ENCODE measurements around the gene MPPED1. TPM values are rescaled to one million over a fixed set of nuclear protein-coding genes. Genes with fewer than 3 reads are reported as not detected.

The MPPED1 gene
- total RNA-seq, 2 experiments from 2014 or later = not detected

GRCh38 chr22:43507235-43507634 is 95.4 kb downstream of the MPPED1 start:
- Mint-ChIP-seq H3K27ac (no peak overlapping the region), H3K36me3 (ENCODE audit: low read depth) (no peaks in the 10 kb centered on the region), H3K9me3 (ENCODE audit: insufficient read depth) (no peaks in the 10 kb centered on the region), H3K27me3 (ENCODE audit: low read depth) (no peaks in the 10 kb centered on the region), H3K4me1 (ENCODE audit: low read depth) (no peaks in the 10 kb centered on the region), H3K4me3 (no peak overlapping the region)
- CTCF ChIA-PET = no interaction called here
- DNase-seq (no peak), ATAC-seq (no peak)
- POLR2A ChIA-PET = interaction anchor here (0.7 kb wide), 1 partner anchor 24 kb away, joined by 3 read pairs; no protein-coding TSS in a partner anchor

GRCh38 chr22:43508489-43508888 is 96.7 kb downstream of the MPPED1 start:
- Mint-ChIP-seq H3K4me1 (ENCODE audit: low read depth) (no peaks in the 10 kb centered on the region), H3K27ac (no peak overlapping the region), H3K27me3 (ENCODE audit: low read depth) (no peaks in the 10 kb centered on the region), H3K9me3 (ENCODE audit: insufficient read depth) (no peaks in the 10 kb centered on the region), H3K4me3 (no peak overlapping the region), H3K36me3 (ENCODE audit: low read depth) (no peaks in the 10 kb centered on the region)
- no peak for ATAC-seq
- CTCF ChIA-PET = no interaction called here
- POLR2A ChIA-PET = no interaction called here
- DNase-seq = no peak

- CTCF ChIA-PET = no interaction called here
Measured at GRCh38 chr22:43509337-43509736, 97.5 kb downstream of the MPPED1 start.

GRCh38 chr22:43510281-43511070 is 98.7 kb downstream of the MPPED1 start:
- Mint-ChIP-seq H3K4me3 (no peak overlapping the region), H3K27me3 (ENCODE audit: low read depth) (no peaks in the 10 kb centered on the region), H3K36me3 (ENCODE audit: low read depth) (no peaks in the 10 kb centered on the region), H3K4me1 (ENCODE audit: low read depth) (no peaks in the 10 kb centered on the region), H3K27ac (no peak overlapping the region), H3K9me3 (ENCODE audit: insufficient read depth) (no peaks in the 10 kb centered on the region)
- DNase-seq = no peak
- CTCF ChIA-PET = no interaction called here
- no peak for ATAC-seq
- POLR2A ChIA-PET = no interaction called here

More at GRCh38 chr22:43509337-43509736, 97.5 kb downstream of the MPPED1 start:
- ATAC-seq (no peak), DNase-seq (no peak)
- no peak overlapping the region for H3K4me3 Mint-ChIP-seq
- no peaks in the 10 kb centered on the region for H3K36me3 Mint-ChIP-seq (ENCODE audit: low read depth)
- no peaks in the 10 kb centered on the region for H3K27me3 Mint-ChIP-seq (ENCODE audit: low read depth)
- H3K9me3 Mint-ChIP-seq (ENCODE audit: insufficient read depth) = no peaks in the 10 kb centered on the region
- POLR2A ChIA-PET = no interaction called here
- H3K4me1 Mint-ChIP-seq (ENCODE audit: low read depth) = no peaks in the 10 kb centered on the region
- no peak overlapping the region for H3K27ac Mint-ChIP-seq

GRCh38 chr22:43511276-43511910 is 99.6 kb downstream of the MPPED1 start:
- Mint-ChIP-seq H3K36me3 (ENCODE audit: low read depth) (no peaks in the 10 kb centered on the region), H3K27me3 (ENCODE audit: low read depth) (no peaks in the 10 kb centered on the region), H3K9me3 (ENCODE audit: insufficient read depth) (no peaks in the 10 kb centered on the region), H3K27ac (no peak overlapping the region), H3K4me1 (ENCODE audit: low read depth) (no peaks in the 10 kb centered on the region), H3K4me3 (no peak overlapping the region)
- POLR2A ChIA-PET = no interaction called here
- CTCF ChIA-PET = no interaction called here
- DNase-seq (no peak), ATAC-seq (no peak)

- Mint-ChIP-seq H3K4me3 (no peak overlapping the region), H3K27ac (no peak overlapping the region), H3K4me1 (ENCODE audit: low read depth) (no peaks in the 10 kb centered on the region), H3K9me3 (ENCODE audit: insufficient read depth) (no peaks in the 10 kb centered on the region), H3K36me3 (ENCODE audit: low read depth) (no peaks in the 10 kb centered on the region), H3K27me3 (ENCODE audit: low read depth) (no peaks in the 10 kb centered on the region)
- no peak for DNase-seq
- no peak for ATAC-seq
- CTCF ChIA-PET = no interaction called here
- POLR2A ChIA-PET = no interaction called here
Measured at GRCh38 chr22:43512279-43512678, 100.5 kb downstream of the MPPED1 start.

GRCh38 chr22:43514476-43515157 is 102.8 kb downstream of the MPPED1 start:
- no peaks in the 10 kb centered on the region for H3K9me3 Mint-ChIP-seq (ENCODE audit: insufficient read depth)
- no peaks in the 10 kb centered on the region for H3K4me1 Mint-ChIP-seq (ENCODE audit: low read depth)
- no peaks in the 10 kb centered on the region for H3K36me3 Mint-ChIP-seq (ENCODE audit: low read depth)
- H3K4me3 Mint-ChIP-seq = no peak overlapping the region
- H3K27ac Mint-ChIP-seq = no peak overlapping the region
- no peak for DNase-seq
- ChIA-PET CTCF (no interaction called here), POLR2A (no interaction called here)
- no peaks in the 10 kb centered on the region for H3K27me3 Mint-ChIP-seq (ENCODE audit: low read depth)
- ATAC-seq = no peak

- ATAC-seq = no peak
- ChIA-PET CTCF (no interaction called here), POLR2A (no interaction called here)
- Mint-ChIP-seq H3K27me3 (ENCODE audit: low read depth) (no peaks in the 10 kb centered on the region), H3K4me3 (no peak overlapping the region), H3K36me3 (ENCODE audit: low read depth) (no peaks in the 10 kb centered on the region), H3K9me3 (ENCODE audit: insufficient read depth) (no peaks in the 10 kb centered on the region), H3K4me1 (ENCODE audit: low read depth) (no peaks in the 10 kb centered on the region), H3K27ac (no peak overlapping the region)
- no peak for DNase-seq
Measured at GRCh38 chr22:43515411-43515810, 103.6 kb downstream of the MPPED1 start.

- Mint-ChIP-seq H3K4me1 (ENCODE audit: low read depth) (no peaks in the 10 kb centered on the region), H3K27ac (no peak overlapping the region), H3K9me3 (ENCODE audit: insufficient read depth) (no peaks in the 10 kb centered on the region), H3K27me3 (ENCODE audit: low read depth) (no peaks in the 10 kb centered on the region), H3K36me3 (ENCODE audit: low read depth) (no peaks in the 10 kb centered on the region), H3K4me3 (no peak overlapping the region)
- ChIA-PET POLR2A (no interaction called here), CTCF (no interaction called here)
- ATAC-seq (no peak), DNase-seq (no peak)
Measured at GRCh38 chr22:43515902-43516301, 104.1 kb downstream of the MPPED1 start.

- H3K27ac Mint-ChIP-seq = no peak overlapping the region
- ChIA-PET POLR2A (no interaction called here), CTCF (no interaction called here)
- no peaks in the 10 kb centered on the region for H3K27me3 Mint-ChIP-seq (ENCODE audit: low read depth)
- no peak overlapping the region for H3K4me3 Mint-ChIP-seq
- no peaks in the 10 kb centered on the region for H3K36me3 Mint-ChIP-seq (ENCODE audit: low read depth)
- DNase-seq (no peak), ATAC-seq (no peak)
- no peaks in the 10 kb centered on the region for H3K4me1 Mint-ChIP-seq (ENCODE audit: low read depth)
- H3K9me3 Mint-ChIP-seq (ENCODE audit: insufficient read depth) = no peaks in the 10 kb centered on the region
Measured at GRCh38 chr22:43516386-43516785, 104.6 kb downstream of the MPPED1 start.

GRCh38 chr22:43516996-43517635 is 105.3 kb downstream of the MPPED1 start:
- ATAC-seq = no peak
- POLR2A ChIA-PET = no interaction called here
- H3K27ac Mint-ChIP-seq = no peak overlapping the region

GRCh38 chr22:43520632-43521039 is 108.8 kb downstream of the MPPED1 start:
- no peaks in the 10 kb centered on the region for H3K9me3 Mint-ChIP-seq (ENCODE audit: insufficient read depth)
- no peaks in the 10 kb centered on the region for H3K4me1 Mint-ChIP-seq (ENCODE audit: low read depth)
- ATAC-seq (no peak), DNase-seq (no peak)
- ChIA-PET CTCF (no interaction called here), POLR2A (no interaction called here)
- H3K36me3 Mint-ChIP-seq (ENCODE audit: low read depth) = no peaks in the 10 kb centered on the region
- no peak overlapping the region for H3K27ac Mint-ChIP-seq
- peaks cover 5% of the 10 kb centered on the region for H3K27me3 Mint-ChIP-seq (ENCODE audit: low read depth)
- no peak overlapping the region for H3K4me3 Mint-ChIP-seq

More at GRCh38 chr22:43516996-43517635, 105.3 kb downstream of the MPPED1 start:
- no peak for DNase-seq
- H3K27me3 Mint-ChIP-seq (ENCODE audit: low read depth) = no peaks in the 10 kb centered on the region
- H3K9me3 Mint-ChIP-seq (ENCODE audit: insufficient read depth) = no peaks in the 10 kb centered on the region
- no peaks in the 10 kb centered on the region for H3K4me1 Mint-ChIP-seq (ENCODE audit: low read depth)
- no peaks in the 10 kb centered on the region for H3K36me3 Mint-ChIP-seq (ENCODE audit: low read depth)
- H3K4me3 Mint-ChIP-seq = no peak overlapping the region
- CTCF ChIA-PET = no interaction called here
